ENCODE results near the gene KRTAP5-7. TPM values are rescaled to one million over a fixed set of nuclear protein-coding genes. Genes with fewer than 3 reads are reported as not detected.

The KRTAP5-7 gene
- total and polyA plus RNA-seq, 2 experiments from 2014 or later, result not detected

DNA sequence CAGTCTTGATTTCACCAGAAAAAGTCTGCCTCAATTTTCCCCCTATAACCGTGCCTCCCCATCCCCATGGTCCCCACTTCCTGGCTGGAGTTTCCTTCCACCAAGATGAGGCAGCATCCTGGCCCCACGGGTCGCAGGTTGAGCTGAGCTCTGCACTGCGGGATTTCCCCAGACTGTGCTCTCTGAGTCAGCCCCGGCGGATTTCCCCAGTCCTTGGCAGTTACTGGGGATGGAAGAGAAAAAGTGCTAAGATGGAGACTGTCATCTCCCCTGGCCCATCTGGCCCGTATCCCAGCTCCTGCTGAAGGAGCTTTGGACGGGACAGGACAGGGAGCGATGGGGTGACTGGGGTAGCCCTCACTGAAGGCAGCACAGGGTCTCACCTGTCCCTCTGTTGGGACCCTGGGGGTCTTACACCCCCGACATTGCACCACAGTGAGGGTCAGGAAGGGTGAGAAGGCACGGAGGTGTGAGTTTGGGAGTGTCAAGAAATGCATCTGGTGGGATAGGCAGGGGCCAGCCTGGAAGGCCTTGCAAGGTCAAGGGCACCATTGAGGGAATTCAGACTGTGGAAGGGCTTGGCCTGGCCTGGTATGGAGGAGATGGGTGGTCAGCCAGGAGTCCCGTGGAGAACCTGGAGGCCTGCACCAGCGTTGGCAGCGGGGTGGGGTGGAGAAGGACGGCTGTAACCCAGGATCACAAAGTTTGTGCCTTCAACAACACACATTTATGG is 37.6 kb upstream of the KRTAP5-7 start (continued):
- TF ChIP-seq, protein P1, sequence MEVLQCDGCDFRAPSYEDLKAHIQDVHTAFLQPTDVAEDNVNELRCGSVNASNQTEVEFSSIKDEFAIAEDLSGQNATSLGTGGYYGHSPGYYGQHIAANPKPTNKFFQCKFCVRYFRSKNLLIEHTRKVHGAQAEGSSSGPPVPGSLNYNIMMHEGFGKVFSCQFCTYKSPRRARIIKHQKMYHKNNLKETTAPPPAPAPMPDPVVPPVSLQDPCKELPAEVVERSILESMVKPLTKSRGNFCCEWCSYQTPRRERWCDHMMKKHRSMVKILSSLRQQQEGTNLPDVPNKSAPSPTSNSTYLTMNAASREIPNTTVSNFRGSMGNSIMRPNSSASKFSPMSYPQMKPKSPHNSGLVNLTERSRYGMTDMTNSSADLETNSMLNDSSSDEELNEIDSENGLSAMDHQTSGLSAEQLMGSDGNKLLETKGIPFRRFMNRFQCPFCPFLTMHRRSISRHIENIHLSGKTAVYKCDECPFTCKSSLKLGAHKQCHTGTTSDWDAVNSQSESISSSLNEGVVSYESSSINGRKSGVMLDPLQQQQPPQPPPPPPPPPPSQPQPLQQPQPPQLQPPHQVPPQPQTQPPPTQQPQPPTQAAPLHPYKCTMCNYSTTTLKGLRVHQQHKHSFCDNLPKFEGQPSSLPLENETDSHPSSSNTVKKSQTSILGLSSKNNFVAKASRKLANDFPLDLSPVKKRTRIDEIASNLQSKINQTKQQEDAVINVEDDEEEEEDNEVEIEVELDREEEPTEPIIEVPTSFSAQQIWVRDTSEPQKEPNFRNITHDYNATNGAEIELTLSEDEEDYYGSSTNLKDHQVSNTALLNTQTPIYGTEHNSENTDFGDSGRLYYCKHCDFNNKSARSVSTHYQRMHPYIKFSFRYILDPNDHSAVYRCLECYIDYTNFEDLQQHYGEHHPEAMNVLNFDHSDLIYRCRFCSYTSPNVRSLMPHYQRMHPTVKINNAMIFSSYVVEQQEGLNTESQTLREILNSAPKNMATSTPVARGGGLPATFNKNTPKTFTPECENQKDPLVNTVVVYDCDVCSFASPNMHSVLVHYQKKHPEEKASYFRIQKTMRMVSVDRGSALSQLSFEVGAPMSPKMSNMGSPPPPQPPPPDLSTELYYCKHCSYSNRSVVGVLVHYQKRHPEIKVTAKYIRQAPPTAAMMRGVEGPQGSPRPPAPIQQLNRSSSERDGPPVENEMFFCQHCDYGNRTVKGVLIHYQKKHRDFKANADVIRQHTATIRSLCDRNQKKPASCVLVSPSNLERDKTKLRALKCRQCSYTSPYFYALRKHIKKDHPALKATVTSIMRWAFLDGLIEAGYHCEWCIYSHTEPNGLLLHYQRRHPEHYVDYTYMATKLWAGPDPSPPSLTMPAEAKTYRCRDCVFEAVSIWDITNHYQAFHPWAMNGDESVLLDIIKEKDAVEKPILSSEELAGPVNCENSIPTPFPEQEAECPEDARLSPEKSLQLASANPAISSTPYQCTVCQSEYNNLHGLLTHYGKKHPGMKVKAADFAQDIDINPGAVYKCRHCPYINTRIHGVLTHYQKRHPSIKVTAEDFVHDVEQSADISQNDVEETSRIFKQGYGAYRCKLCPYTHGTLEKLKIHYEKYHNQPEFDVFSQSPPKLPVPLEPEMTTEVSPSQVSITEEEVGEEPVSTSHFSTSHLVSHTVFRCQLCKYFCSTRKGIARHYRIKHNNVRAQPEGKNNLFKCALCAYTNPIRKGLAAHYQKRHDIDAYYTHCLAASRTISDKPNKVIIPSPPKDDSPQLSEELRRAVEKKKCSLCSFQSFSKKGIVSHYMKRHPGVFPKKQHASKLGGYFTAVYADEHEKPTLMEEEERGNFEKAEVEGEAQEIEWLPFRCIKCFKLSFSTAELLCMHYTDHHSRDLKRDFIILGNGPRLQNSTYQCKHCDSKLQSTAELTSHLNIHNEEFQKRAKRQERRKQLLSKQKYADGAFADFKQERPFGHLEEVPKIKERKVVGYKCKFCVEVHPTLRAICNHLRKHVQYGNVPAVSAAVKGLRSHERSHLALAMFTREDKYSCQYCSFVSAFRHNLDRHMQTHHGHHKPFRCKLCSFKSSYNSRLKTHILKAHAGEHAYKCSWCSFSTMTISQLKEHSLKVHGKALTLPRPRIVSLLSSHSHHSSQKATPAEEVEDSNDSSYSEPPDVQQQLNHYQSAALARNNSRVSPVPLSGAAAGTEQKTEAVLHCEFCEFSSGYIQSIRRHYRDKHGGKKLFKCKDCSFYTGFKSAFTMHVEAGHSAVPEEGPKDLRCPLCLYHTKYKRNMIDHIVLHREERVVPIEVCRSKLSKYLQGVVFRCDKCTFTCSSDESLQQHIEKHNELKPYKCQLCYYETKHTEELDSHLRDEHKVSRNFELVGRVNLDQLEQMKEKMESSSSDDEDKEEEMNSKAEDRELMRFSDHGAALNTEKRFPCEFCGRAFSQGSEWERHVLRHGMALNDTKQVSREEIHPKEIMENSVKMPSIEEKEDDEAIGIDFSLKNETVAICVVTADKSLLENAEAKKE (CRISPR knock-in tag; IDR thresholded peaks at IDR 0.05), result no peak
- TF ChIP-seq JUNB (IDR thresholded peaks at IDR 0.05; ENCODE audit: unreplicated experiment) (no peak), CREB1 (CRISPR knock-in tag; IDR thresholded peaks at IDR 0.05; ENCODE audit: low read depth) (no peak), NANOG (IDR thresholded peaks at IDR 0.05; ENCODE audit: borderline replicate concordance) (no peak), POLR2AphosphoS5 (IDR thresholded peaks at IDR 0.05; ENCODE audit: low read depth) (no peak), STAT1 (IDR thresholded peaks at IDR 0.05; ENCODE audit: unreplicated experiment) (no peak)

GRCh38 chr11:71490044-71490730 is 36.9 kb upstream of the KRTAP5-7 start:
- no peaks in the 10 kb centered on the region; the same call in 1 of the 2 replicates for H4K20me1 ChIP-seq (replicated peaks; ENCODE audit: insufficient read depth)
- Mint-ChIP-seq H3K4me3 (no peak overlapping the region), H3K9me3 (no peaks in the 10 kb centered on the region), H3K4me1 (peaks cover 2% of the 10 kb centered on the region; the same call in 1 of the 3 replicates), H3K36me3 (ENCODE audit: low read depth) (peaks cover 33% of the 10 kb centered on the region), H3K27ac (no peak overlapping the region), H3K27me3 (ENCODE audit: insufficient read depth, low read depth, poor library complexity) (peaks cover 10% of the 10 kb centered on the region)
- DNase-seq (ENCODE audit: low spot score) (no peak), ATAC-seq (no peak)
- no peaks in the 10 kb centered on the region for H3K9me2 ChIP-seq (ENCODE audit: insufficient read depth)
- H3K4me1 ChIP-seq (ENCODE audit: insufficient read depth), result no peaks in the 10 kb centered on the region
- H3K4me3 ChIP-seq, result no peak overlapping the region
- no peak overlapping the region for H3K4me2 ChIP-seq
- no peaks in the 10 kb centered on the region for H3K79me2 ChIP-seq (replicated peaks; ENCODE audit: insufficient read depth)
- H3K36me3 ChIP-seq (ENCODE audit: insufficient read depth), result no peaks in the 10 kb centered on the region
- no peaks in the 10 kb centered on the region for H3F3A ChIP-seq (replicated peaks; ENCODE audit: low read depth)
- no peak overlapping the region for H3K27ac ChIP-seq (ENCODE audit: low read depth)
- no peak overlapping the region for H2AFZ ChIP-seq
- no peaks in the 10 kb centered on the region for H3K27me3 ChIP-seq (ENCODE audit: insufficient read depth)
- TF ChIP-seq, protein P1 (CRISPR knock-in tag; IDR thresholded peaks at IDR 0.05), result no peak
- no peak for TF ChIP-seq EZH2 (IDR thresholded peaks at IDR 0.05; ENCODE audit: low read depth, unreplicated experiment)
- TF ChIP-seq JUNB (IDR thresholded peaks at IDR 0.05; ENCODE audit: unreplicated experiment), result no peak
- no peak for TF ChIP-seq STAT1 (IDR thresholded peaks at IDR 0.05; ENCODE audit: unreplicated experiment)
- TF ChIP-seq EZH2phosphoT487 (IDR thresholded peaks at IDR 0.05; ENCODE audit: unreplicated experiment), result no peak
